Thoracic aorta (tissue), 2 donors: ENCODE results near the gene NDUFS6. TPM values are rescaled to one million over a fixed set of nuclear protein-coding genes. Genes with fewer than 3 reads are reported as not detected.

Experiments
- ATAC-seq: fragments of 150-250 bp; one replicate; pipeline ENCODE4 v1.8.0; 2017; ENCODE audit warnings: low read depth; ENCODE audit not compliant: insufficient number of reproducible peaks, low FRiP score
- DNase-seq: peaks from one replicate; pipeline ENCODE4 v3.0.0-alpha.2; 2020; ENCODE audit warnings: low spot score
- H3K27ac ChIP-seq, 2 donors: fragments of 200-600 bp; sonication (generic); 1 replicate in 1 of 2; 2 replicates in 1 of 2; pipeline ENCODE4 v1.5.1; 2016; ENCODE audit warnings: mild to moderate bottlenecking in 2 of 2, moderate library complexity in 2 of 2
- H3K27me3 ChIP-seq: fragments of 200-600 bp; sonication (generic); replicated peaks from 2 replicates; pipeline ENCODE4 v1.6.0; 2016; ENCODE audit warnings: mild to moderate bottlenecking; ENCODE audit not compliant: insufficient read depth
- H3K36me3 ChIP-seq: fragments of 200-600 bp; sonication (generic); one replicate; pipeline ENCODE4 v1.5.1; 2016
- H3K4me1 ChIP-seq, 2 donors: fragments of 200-600 bp; sonication (generic); 1 replicate in 1 of 2; 2 replicates in 1 of 2; pipeline versions ENCODE4 v1.5.1 to v1.6.0; 2016; ENCODE audit warnings: low read depth in 2 of 2, mild to moderate bottlenecking in 1 of 2; ENCODE audit not compliant: control insufficient read depth in 1 of 2
- H3K4me3 ChIP-seq: fragments of 200-600 bp; sonication (generic); 2 replicates; pipeline ENCODE4 v1.5.1; 2016; ENCODE audit warnings: mild to moderate bottlenecking
- H3K9me3 ChIP-seq: fragments of 200-600 bp; sonication (generic); 2 replicates; pipeline ENCODE4 v1.5.1; 2016
- CTCF ChIP-seq: fragments of 200-600 bp; sonication (generic); IDR thresholded peaks from one replicate; pipeline ENCODE4 v1.5.1; 2019; ENCODE audit warnings: antibody characterized with exemption
- total RNA-seq, 2 donors: library from RNA; depleted of rRNA; stranded (reverse); fragments of >200 nt; gene quantifications; one replicate each; pipeline versions ENCODE4 v1.1.0 to v1.2.3, GENCODE V29; 2016

The NDUFS6 gene
- total RNA-seq, 2 donors from 2014 or later = 25.7 to 26.5 TPM

GRCh38 chr5:1789834-1790471, 11.3 kb upstream of the NDUFS6 start:
- no peak overlapping the region for H3K4me3 ChIP-seq
- H3K4me1 ChIP-seq = no peaks in the 10 kb centered on the region
- ATAC-seq (no peak), DNase-seq (no peak)
- no peaks in the 10 kb centered on the region for H3K36me3 ChIP-seq
- TF ChIP-seq CTCF = no peak
- no peaks in the 10 kb centered on the region for H3K9me3 ChIP-seq
- no peaks in the 10 kb centered on the region for H3K27me3 ChIP-seq
- H3K27ac ChIP-seq = no peak overlapping the region

- H3K9me3 ChIP-seq = no peaks in the 10 kb centered on the region
- H3K4me1 ChIP-seq = no peaks in the 10 kb centered on the region
- H3K36me3 ChIP-seq = no peaks in the 10 kb centered on the region
- H3K27ac ChIP-seq = no peak overlapping the region
- DNase-seq (no peak), ATAC-seq (no peak)
- H3K4me3 ChIP-seq = no peak overlapping the region
- H3K27me3 ChIP-seq = no peaks in the 10 kb centered on the region
- TF ChIP-seq CTCF = no peak
Observed at GRCh38 chr5:1791176-1791575, 10.0 kb upstream of the NDUFS6 start.

- ATAC-seq (no peak), DNase-seq (no peak)
- Histone ChIP-seq H3K27ac (no peak overlapping the region), H3K27me3 (no peaks in the 10 kb centered on the region), H3K9me3 (no peaks in the 10 kb centered on the region), H3K4me1 (no peaks in the 10 kb centered on the region), H3K36me3 (peaks cover 10% of the 10 kb centered on the region), H3K4me3 (no peak overlapping the region)
- no peak for TF ChIP-seq CTCF
Observed at GRCh38 chr5:1792842-1793266, 8.4 kb upstream of the NDUFS6 start.

GRCh38 chr5:1793301-1793740, 7.9 kb upstream of the NDUFS6 start:
- no peak for TF ChIP-seq CTCF
- Histone ChIP-seq H3K27ac (no peak overlapping the region), H3K4me1 (no peaks in the 10 kb centered on the region), H3K4me3 (no peak overlapping the region), H3K36me3 (peaks cover 12% of the 10 kb centered on the region), H3K27me3 (no peaks in the 10 kb centered on the region), H3K9me3 (no peaks in the 10 kb centered on the region)
- ATAC-seq = no peak
- DNase-seq = no peak

GRCh38 chr5:1793966-1794900, 7.0 kb upstream of the NDUFS6 start:
- ATAC-seq (no peak), DNase-seq (no peak)
- TF ChIP-seq CTCF = no peak
- Histone ChIP-seq H3K27me3 (no peaks in the 10 kb centered on the region), H3K36me3 (peaks cover 12% of the 10 kb centered on the region), H3K9me3 (no peaks in the 10 kb centered on the region), H3K4me1 (peaks cover 0 to 9% of the 10 kb centered on the region in 2 donors), H3K4me3 (no peak overlapping the region), H3K27ac (no peak overlapping the region)
